PC-9 (cell line): ENCODE results near the gene USP38. TPM values are rescaled to one million over a fixed set of nuclear protein-coding genes. Genes with fewer than 3 reads are reported as not detected.

ENCODE experiments used
- BruUV-seq: library from RNA; stranded (reverse); fragments of 400-500 nt; replicated peaks from 2 replicates; lab custom pipeline; 2021; lab: Mats Ljungman, UMichigan
- CTCF ChIA-PET: fragments of 300-600 bp; sonication (Branson Sonifier 250); formaldehyde crosslinking; loops from one replicate; lab custom pipeline; 2022; ENCODE audit warnings: antibody characterized with exemption; lab: Charles Lee
- POLR2A ChIA-PET: fragments of 300-600 bp; sonication (Branson Sonifier 250); formaldehyde crosslinking; loops from one replicate; lab custom pipeline; 2022; ENCODE audit warnings: antibody characterized with exemption; ENCODE audit not compliant: unreplicated experiment; lab: Charles Lee
- DNase-seq, 2 experiments: peaks; one replicate each; pipeline versions ENCODE4 v3.0.0 to v3.0.0-alpha.2; 2015 to 2022; ENCODE audit warnings: mixed read lengths in 1 of 2
- H2AFZ ChIP-seq: fragments of 200-600 bp; sonication (generic); 2 replicates; pipeline ENCODE4 v1.8.1; 2017; ENCODE audit warnings: antibody characterized with exemption
- H3F3A ChIP-seq: fragments of 200-600 bp; sonication (generic); 2 replicates; pipeline ENCODE4 v1.8.1; 2017; ENCODE audit warnings: antibody characterized with exemption, mild to moderate bottlenecking, low read depth; ENCODE audit not compliant: insufficient read depth
- H3K27ac ChIP-seq: fragments of 200-600 bp; sonication (generic); 2 replicates; pipeline ENCODE4 v1.6.1; 2016; ENCODE audit warnings: mixed run types
- H3K27me3 ChIP-seq: fragments of 200-600 bp; sonication (generic); 2 replicates; pipeline ENCODE4 v1.6.1; 2016; ENCODE audit warnings: low read depth, mixed run types; ENCODE audit not compliant: insufficient read depth
- H3K36me3 ChIP-seq: fragments of 200-600 bp; sonication (generic); 2 replicates; pipeline ENCODE4 v1.6.1; 2016; ENCODE audit warnings: low read depth, mixed run types
- H3K4me1 ChIP-seq: fragments of 200-600 bp; sonication (generic); replicated peaks from 2 replicates; pipeline ENCODE4 v1.6.1; 2016; ENCODE audit warnings: mixed run types; ENCODE audit not compliant: insufficient read depth
- H3K4me2 ChIP-seq: fragments of 200-600 bp; sonication (generic); 2 replicates; pipeline ENCODE4 v1.6.1; 2017; ENCODE audit warnings: mixed run types
- H3K4me3 ChIP-seq: fragments of 200-600 bp; sonication (generic); 2 replicates; pipeline ENCODE4 v1.6.1; 2016; ENCODE audit warnings: mixed run types
- H3K79me2 ChIP-seq: fragments of 200-600 bp; sonication (generic); 2 replicates; pipeline ENCODE4 v1.6.1; 2017; ENCODE audit warnings: low read depth, mixed run types
- H3K9me2 ChIP-seq: fragments of 200-600 bp; sonication (generic); 2 replicates; pipeline ENCODE4 v1.8.1; 2017; ENCODE audit warnings: mild to moderate bottlenecking; ENCODE audit not compliant: insufficient read depth
- H3K9me3 ChIP-seq: fragments of 200-600 bp; sonication (generic); 2 replicates; pipeline ENCODE4 v1.8.1; 2016; ENCODE audit warnings: low read depth; ENCODE audit not compliant: insufficient read depth
- H4K20me1 ChIP-seq: fragments of 200-600 bp; sonication (generic); 2 replicates; pipeline ENCODE4 v1.8.1; 2017; ENCODE audit not compliant: insufficient read depth
- CTCF ChIP-seq: fragments of 200-600 bp; sonication (generic); conservative IDR thresholded peaks from 2 replicates; pipeline ENCODE4 v1.6.1; 2017; ENCODE audit warnings: mixed run types, antibody characterized with exemption, mild to moderate bottlenecking, moderate library complexity
- EZH2 ChIP-seq: fragments of 200-600 bp; sonication (generic); IDR thresholded peaks from 2 replicates; pipeline ENCODE4 v1.8.0; 2017; ENCODE audit warnings: antibody characterized with exemption, low read depth
- intact Hi-C: fragments of 100-400 bp; cut with micrococcal nuclease; formaldehyde crosslinking; loops from one replicate; pipeline ENCODE4 v1.10.0; 2022; ENCODE audit not compliant: unreplicated experiment
- total RNA-seq: library from RNA; stranded (reverse); gene quantifications from 2 replicates; pipeline ENCODE4 v1.2.3, GENCODE V29; 2021

Gene USP38
- total RNA-seq, 1 experiment from 2014 or later = 11.9 TPM

- no peaks in the 10 kb centered on the region; the same call in 1 of the 2 replicates for H3F3A ChIP-seq
- H3K9me3 ChIP-seq = no peaks in the 10 kb centered on the region
- CTCF ChIA-PET = no interaction called here
- no peak for DNase-seq
- H3K4me3 ChIP-seq = no peak overlapping the region
- no peak overlapping the region for H3K27ac ChIP-seq
- no peak overlapping the region for H2AFZ ChIP-seq
- peaks cover 15% of the 10 kb centered on the region for H3K4me1 ChIP-seq
- no peak for TF ChIP-seq EZH2
- no peak for TF ChIP-seq CTCF
- H3K4me2 ChIP-seq = no peak overlapping the region; the same call in 1 of the 2 replicates
- no peaks in the 10 kb centered on the region for H3K27me3 ChIP-seq
- BruUV-seq = no TSS peak
- intact Hi-C loops = no loop called here
- no peaks in the 10 kb centered on the region for H3K36me3 ChIP-seq
- no peaks in the 10 kb centered on the region for H4K20me1 ChIP-seq
- H3K79me2 ChIP-seq = no peaks in the 10 kb centered on the region
- no peaks in the 10 kb centered on the region for H3K9me2 ChIP-seq
- POLR2A ChIA-PET = no interaction called here
Measured at GRCh38 chr4:143252478-143252877, 67.8 kb downstream of the USP38 start.

- H3K9me2 ChIP-seq = no peaks in the 10 kb centered on the region
- DNase-seq = peak in 1 of 2 experiments; percentile 9
- no peak overlapping the region for H3K4me3 ChIP-seq
- H3K27me3 ChIP-seq = no peaks in the 10 kb centered on the region
- TF ChIP-seq EZH2 = no peak
- no peak for TF ChIP-seq CTCF
- intact Hi-C loops = no loop called here
- H3K9me3 ChIP-seq = no peaks in the 10 kb centered on the region
- H3K4me2 ChIP-seq = no peak overlapping the region
- H3K27ac ChIP-seq = no peak overlapping the region
- no peak overlapping the region for H2AFZ ChIP-seq
- ChIA-PET CTCF (no interaction called here), POLR2A (no interaction called here)
- H3F3A ChIP-seq = no peaks in the 10 kb centered on the region; the same call in 1 of the 2 replicates
- no TSS peak for BruUV-seq
- H3K36me3 ChIP-seq = no peaks in the 10 kb centered on the region
- H3K79me2 ChIP-seq = no peaks in the 10 kb centered on the region
- peaks cover 15% of the 10 kb centered on the region for H3K4me1 ChIP-seq
- no peaks in the 10 kb centered on the region for H4K20me1 ChIP-seq
Measured at GRCh38 chr4:143253166-143253565, 68.4 kb downstream of the USP38 start.

GRCh38 chr4:143254491-143255226, 69.9 kb downstream of the USP38 start:
- no peak for DNase-seq
- POLR2A ChIA-PET = no interaction called here
- no peaks in the 10 kb centered on the region; the same call in 1 of the 2 replicates for H3F3A ChIP-seq
- H3K4me2 ChIP-seq = no peak overlapping the region
- CTCF ChIA-PET = no interaction called here
- intact Hi-C loops = no loop called here
- H4K20me1 ChIP-seq = no peaks in the 10 kb centered on the region
- no peak overlapping the region for H3K4me3 ChIP-seq
- no peaks in the 10 kb centered on the region for H3K79me2 ChIP-seq
- H3K27ac ChIP-seq = no peak overlapping the region
- peaks cover 15% of the 10 kb centered on the region for H3K4me1 ChIP-seq
- no TSS peak for BruUV-seq
- TF ChIP-seq CTCF (no peak), EZH2 (no peak)
- H3K9me2 ChIP-seq = no peaks in the 10 kb centered on the region
- no peak overlapping the region for H2AFZ ChIP-seq
- no peaks in the 10 kb centered on the region for H3K9me3 ChIP-seq
- no peaks in the 10 kb centered on the region for H3K27me3 ChIP-seq
- no peaks in the 10 kb centered on the region for H3K36me3 ChIP-seq
